ENCODE data around the gene AJAP1.

Gene AJAP1

DNA sequence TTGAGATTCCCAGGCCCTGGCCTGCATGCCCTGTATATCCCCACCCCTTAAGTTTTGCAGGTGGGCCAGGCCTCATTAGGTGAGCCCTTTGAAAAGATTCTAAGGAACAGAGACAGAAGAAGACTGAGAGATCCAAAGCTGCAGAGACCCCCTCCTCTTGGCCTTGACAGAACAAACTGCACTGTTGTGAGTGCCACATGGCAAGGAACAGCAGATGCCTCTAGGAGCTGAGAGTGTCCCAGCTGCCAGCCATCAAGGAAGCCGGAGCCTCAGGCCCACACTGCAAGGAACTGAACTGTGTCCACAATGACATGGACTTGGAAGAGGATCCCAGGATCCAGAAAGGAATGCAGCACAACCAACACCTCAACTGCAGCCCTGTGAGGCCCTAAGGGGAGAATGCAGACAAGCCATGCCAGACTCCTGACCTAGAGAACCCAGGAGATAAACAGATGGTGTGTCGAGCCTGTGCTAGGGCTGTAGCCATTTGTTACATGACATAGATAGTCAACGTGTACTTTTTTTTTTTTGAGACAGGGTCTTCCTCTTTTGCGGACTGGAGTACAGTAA, 182.7 kb downstream of the AJAP1 start:
- no peak for DNase-seq (ENCODE audit: low read depth)

DNA sequence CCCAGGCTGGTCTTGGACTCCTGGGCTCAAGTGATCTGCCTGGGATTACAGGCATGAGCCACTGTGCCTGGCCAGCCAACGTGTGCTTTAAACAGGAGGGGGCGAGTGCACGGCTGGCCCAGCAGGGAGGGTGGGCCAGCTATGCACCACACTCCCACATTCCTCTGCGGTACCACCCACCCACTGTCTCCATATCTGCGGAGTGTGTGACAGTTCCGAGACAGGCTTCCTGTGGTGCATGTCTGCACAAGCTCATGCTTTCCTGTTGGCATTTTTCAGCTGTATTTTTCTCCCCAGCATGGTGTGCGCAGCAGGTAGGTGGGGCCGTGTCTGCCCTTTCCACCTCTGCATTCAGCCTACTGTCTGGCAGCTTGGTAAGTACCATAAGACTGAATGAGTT, 183.3 kb downstream of the AJAP1 start:
- DNase-seq (ENCODE audit: low read depth), result no peak

DNA sequence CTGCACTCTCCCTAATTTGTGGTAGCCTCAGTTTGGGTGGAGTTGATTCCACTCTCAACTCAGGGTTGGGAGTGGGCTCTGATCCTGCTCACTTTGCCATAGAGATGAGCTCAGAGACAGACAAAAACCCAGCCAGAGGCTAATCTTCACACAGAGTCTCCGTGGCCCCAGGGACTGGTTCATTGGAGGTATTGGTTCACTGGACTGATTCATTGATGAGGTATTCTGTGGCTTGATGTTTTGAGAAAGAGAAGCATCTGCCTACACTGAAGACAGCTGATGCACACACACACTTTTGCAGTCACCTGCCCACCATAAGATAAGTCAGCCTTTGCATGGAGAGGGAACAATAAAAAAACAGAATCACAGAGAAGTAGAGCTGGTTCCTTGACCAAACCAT, 183.8 kb downstream of the AJAP1 start:
- no peak for DNase-seq (ENCODE audit: low read depth)
